ENCODE measurements around the gene SMAD6. TPM values are rescaled to one million over a fixed set of nuclear protein-coding genes. Genes with fewer than 3 reads are reported as not detected.

SMAD6 gene
- polyA plus RNA-seq, 1 of the 3 experiments (the other 2 are of a cell fraction), result 4.5 TPM

DNA sequence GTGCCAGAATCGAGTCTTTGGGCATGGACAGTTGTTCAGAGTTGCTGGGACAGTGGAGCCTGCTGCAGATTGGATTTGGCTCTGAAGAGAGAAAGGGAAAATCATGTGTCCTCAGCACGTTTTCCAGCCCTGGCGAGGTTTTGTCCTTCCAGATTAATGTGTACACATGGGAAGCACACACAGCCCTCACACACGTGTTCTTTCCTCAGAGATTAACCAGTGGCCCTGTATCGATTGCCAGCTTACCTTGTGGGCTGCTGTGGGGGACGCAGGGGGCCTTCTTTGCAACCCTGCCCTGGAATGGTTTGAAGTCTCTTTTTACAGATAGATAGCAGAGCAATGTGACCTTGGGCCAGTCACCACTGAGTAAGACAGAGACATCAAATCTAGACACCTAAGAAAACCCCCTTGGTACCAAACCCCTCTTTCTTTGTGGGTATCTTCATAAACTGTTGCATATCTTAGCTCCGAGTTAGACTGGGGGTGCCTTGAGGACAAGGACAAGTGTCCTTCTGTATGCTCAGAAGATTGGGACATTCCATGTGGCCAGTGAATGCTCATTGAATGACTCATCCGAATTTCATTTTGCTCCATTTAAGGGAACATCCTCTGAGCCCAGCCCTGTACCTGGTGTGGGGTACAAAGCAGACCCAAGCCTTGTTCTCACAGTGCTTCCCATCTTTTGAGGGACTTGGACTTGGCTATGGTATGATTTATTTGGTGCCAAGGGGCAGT, 48.0 kb downstream of the SMAD6 start:
- Histone ChIP-seq H3K36me3 (replicated peaks in 1 of 2; ENCODE audit: control insufficient read depth in 1 of 2, insufficient read depth in 2 of 2, low read length in 1 of 2) (peaks cover 0 to 19% of the 10 kb centered on the region in 2 experiments), H3K4me2 (no peak overlapping the region), H4K20me1 (ENCODE audit: insufficient read depth) (peaks cover 40% of the 10 kb centered on the region), H3K79me2 (ENCODE audit: insufficient read depth) (peaks cover 99% of the 10 kb centered on the region), H3K4me1 (ENCODE audit: control insufficient read depth in 1 of 2, insufficient read depth in 2 of 2, low read depth in 1 of 2, low read length in 1 of 2) (peaks cover 20 to 48% of the 10 kb centered on the region in 2 experiments), H3F3A (replicated peaks; ENCODE audit: insufficient read depth) (peaks cover 26% of the 10 kb centered on the region), H3K27ac (ENCODE audit: low read depth in 2 of 2, low read length in 1 of 2) (no peak overlapping the region), H3K4me3 (ENCODE audit: low read depth in 2 of 2, low read length in 1 of 2) (no peak overlapping the region), H3K9me2 (no peaks in the 10 kb centered on the region), H2AFZ (ENCODE audit: low read depth) (no peak overlapping the region), H3K9ac (no peak overlapping the region), H3K27me3 (ENCODE audit: insufficient read depth) (no peaks in the 10 kb centered on the region), H3K9me3 (0 out of 2 replicates have a peak, but pooled peaks cover 3% of the 10 kb centered on the region)
- WGBS (ENCODE audit: low lambda C conversion rate), result 91% methylated on average over 8 of the region's 8 CpGs
- ChIA-PET POLR2A (no interaction called here), CTCF (interaction anchor here (1.0 to 1.5 kb wide), 2 partner anchors 19 to 62 kb away, joined by 3 read pairs; no protein-coding TSS in a partner anchor)
- no peak for DNase-seq
- TF ChIP-seq NRF1 (IDR thresholded peaks at IDR 0.05; ENCODE audit: low read depth, low read length) (no peak), RAD21 (IDR thresholded peaks at IDR 0.05; ENCODE audit: low read length) (no peak), JUND (IDR thresholded peaks at IDR 0.05) (no peak), YY1 (IDR thresholded peaks at IDR 0.05; ENCODE audit: low read depth) (no peak), MXI1 (IDR thresholded peaks at IDR 0.05; ENCODE audit: low read depth, low read length) (no peak), FOSL2 (IDR thresholded peaks at IDR 0.05; ENCODE audit: borderline replicate concordance, low read depth) (peak; percentile 23; the same call in 1 of the 2 replicates)
- TF ChIP-seq, protein P1, sequence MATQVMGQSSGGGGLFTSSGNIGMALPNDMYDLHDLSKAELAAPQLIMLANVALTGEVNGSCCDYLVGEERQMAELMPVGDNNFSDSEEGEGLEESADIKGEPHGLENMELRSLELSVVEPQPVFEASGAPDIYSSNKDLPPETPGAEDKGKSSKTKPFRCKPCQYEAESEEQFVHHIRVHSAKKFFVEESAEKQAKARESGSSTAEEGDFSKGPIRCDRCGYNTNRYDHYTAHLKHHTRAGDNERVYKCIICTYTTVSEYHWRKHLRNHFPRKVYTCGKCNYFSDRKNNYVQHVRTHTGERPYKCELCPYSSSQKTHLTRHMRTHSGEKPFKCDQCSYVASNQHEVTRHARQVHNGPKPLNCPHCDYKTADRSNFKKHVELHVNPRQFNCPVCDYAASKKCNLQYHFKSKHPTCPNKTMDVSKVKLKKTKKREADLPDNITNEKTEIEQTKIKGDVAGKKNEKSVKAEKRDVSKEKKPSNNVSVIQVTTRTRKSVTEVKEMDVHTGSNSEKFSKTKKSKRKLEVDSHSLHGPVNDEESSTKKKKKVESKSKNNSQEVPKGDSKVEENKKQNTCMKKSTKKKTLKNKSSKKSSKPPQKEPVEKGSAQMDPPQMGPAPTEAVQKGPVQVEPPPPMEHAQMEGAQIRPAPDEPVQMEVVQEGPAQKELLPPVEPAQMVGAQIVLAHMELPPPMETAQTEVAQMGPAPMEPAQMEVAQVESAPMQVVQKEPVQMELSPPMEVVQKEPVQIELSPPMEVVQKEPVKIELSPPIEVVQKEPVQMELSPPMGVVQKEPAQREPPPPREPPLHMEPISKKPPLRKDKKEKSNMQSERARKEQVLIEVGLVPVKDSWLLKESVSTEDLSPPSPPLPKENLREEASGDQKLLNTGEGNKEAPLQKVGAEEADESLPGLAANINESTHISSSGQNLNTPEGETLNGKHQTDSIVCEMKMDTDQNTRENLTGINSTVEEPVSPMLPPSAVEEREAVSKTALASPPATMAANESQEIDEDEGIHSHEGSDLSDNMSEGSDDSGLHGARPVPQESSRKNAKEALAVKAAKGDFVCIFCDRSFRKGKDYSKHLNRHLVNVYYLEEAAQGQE (IDR thresholded peaks at IDR 0.05; ENCODE audit: low read depth, low read length), result no peak

DNA sequence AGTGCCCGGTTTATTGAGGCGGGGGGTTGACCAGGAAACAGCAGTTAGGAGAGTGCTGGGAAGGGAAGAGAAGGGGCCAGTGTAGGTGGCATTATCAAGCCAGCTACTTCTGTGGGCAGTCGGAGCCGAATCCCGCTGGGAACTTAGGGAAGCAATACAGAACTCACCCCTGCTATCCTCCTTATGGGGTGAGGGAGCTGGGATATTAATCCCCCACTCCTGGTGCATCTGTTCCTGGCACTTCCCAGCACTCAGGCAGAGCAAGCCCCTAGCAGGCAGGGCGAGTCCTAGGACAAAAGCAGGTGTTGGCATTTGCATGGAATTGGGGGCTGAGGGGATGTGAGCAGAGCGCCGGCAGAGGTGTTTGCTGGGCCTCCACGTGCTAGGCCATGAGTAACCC, 48.6 kb downstream of the SMAD6 start:
- no peaks in the 10 kb centered on the region for H3K9me2 ChIP-seq
- H4K20me1 ChIP-seq (ENCODE audit: insufficient read depth), result peaks cover 35% of the 10 kb centered on the region
- TF ChIP-seq EZH2phosphoT487 (IDR thresholded peaks at IDR 0.05; ENCODE audit: borderline replicate concordance, low read depth), result no peak
- TF ChIP-seq POLR2AphosphoS5 (IDR thresholded peaks at IDR 0.05; ENCODE audit: low read depth, low read length), result no peak
- TF ChIP-seq MXI1 (IDR thresholded peaks at IDR 0.05; ENCODE audit: low read depth, low read length), result no peak
- no peak for TF ChIP-seq JUND (IDR thresholded peaks at IDR 0.05)
- no peak for TF ChIP-seq GABPA (IDR thresholded peaks at IDR 0.05; ENCODE audit: low read depth)
- no peak for TF ChIP-seq EP300 (IDR thresholded peaks at IDR 0.05; ENCODE audit: borderline replicate concordance in 1 of 2, low read depth in 1 of 2, low read length in 1 of 2)
- no peak for TF ChIP-seq FOXM1 (IDR thresholded peaks at IDR 0.05; ENCODE audit: low read depth)
- TF ChIP-seq, protein P2, sequence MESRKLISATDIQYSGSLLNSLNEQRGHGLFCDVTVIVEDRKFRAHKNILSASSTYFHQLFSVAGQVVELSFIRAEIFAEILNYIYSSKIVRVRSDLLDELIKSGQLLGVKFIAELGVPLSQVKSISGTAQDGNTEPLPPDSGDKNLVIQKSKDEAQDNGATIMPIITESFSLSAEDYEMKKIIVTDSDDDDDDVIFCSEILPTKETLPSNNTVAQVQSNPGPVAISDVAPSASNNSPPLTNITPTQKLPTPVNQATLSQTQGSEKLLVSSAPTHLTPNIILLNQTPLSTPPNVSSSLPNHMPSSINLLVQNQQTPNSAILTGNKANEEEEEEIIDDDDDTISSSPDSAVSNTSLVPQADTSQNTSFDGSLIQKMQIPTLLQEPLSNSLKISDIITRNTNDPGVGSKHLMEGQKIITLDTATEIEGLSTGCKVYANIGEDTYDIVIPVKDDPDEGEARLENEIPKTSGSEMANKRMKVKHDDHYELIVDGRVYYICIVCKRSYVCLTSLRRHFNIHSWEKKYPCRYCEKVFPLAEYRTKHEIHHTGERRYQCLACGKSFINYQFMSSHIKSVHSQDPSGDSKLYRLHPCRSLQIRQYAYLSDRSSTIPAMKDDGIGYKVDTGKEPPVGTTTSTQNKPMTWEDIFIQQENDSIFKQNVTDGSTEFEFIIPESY (IDR thresholded peaks at IDR 0.05; ENCODE audit: borderline replicate concordance, low read depth), result no peak
- no peak for TF ChIP-seq NFIC (IDR thresholded peaks at IDR 0.05; ENCODE audit: borderline replicate concordance)
- no peak for TF ChIP-seq TCF12 (IDR thresholded peaks at IDR 0.05)
- TF ChIP-seq, protein P3, sequence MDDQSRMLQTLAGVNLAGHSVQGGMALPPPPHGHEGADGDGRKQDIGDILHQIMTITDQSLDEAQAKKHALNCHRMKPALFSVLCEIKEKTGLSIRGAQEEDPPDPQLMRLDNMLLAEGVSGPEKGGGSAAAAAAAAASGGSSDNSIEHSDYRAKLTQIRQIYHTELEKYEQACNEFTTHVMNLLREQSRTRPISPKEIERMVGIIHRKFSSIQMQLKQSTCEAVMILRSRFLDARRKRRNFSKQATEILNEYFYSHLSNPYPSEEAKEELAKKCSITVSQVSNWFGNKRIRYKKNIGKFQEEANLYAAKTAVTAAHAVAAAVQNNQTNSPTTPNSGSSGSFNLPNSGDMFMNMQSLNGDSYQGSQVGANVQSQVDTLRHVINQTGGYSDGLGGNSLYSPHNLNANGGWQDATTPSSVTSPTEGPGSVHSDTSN (IDR thresholded peaks at IDR 0.05), result no peak
- TF ChIP-seq, protein P4, sequence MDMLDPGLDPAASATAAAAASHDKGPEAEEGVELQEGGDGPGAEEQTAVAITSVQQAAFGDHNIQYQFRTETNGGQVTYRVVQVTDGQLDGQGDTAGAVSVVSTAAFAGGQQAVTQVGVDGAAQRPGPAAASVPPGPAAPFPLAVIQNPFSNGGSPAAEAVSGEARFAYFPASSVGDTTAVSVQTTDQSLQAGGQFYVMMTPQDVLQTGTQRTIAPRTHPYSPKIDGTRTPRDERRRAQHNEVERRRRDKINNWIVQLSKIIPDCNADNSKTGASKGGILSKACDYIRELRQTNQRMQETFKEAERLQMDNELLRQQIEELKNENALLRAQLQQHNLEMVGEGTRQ (IDR thresholded peaks at IDR 0.05; ENCODE audit: borderline replicate concordance, low read depth, low read length), result no peak
- TF ChIP-seq CHD2 (IDR thresholded peaks at IDR 0.05; ENCODE audit: low read length, partially characterized antibody), result no peak
- H2AFZ ChIP-seq (ENCODE audit: low read depth), result no peak overlapping the region
- H3K4me3 ChIP-seq (ENCODE audit: low read depth in 2 of 2, low read length in 1 of 2), result no peak overlapping the region
- CTCF ChIA-PET, result interaction anchor here (1.0 to 2.3 kb wide), 4 partner anchors 19 to 101 kb away, joined by 3 to 9 read pairs (median 5); no protein-coding TSS in a partner anchor
- H3K36me3 ChIP-seq (replicated peaks in 1 of 2; ENCODE audit: control insufficient read depth in 1 of 2, insufficient read depth in 2 of 2, low read length in 1 of 2), result peaks cover 0 to 22% of the 10 kb centered on the region in 2 experiments
- H3K79me2 ChIP-seq (ENCODE audit: insufficient read depth), result peaks cover 99% of the 10 kb centered on the region
- DNase-seq, result no peak
- H3K27me3 ChIP-seq (ENCODE audit: insufficient read depth), result no peaks in the 10 kb centered on the region
- H3K9ac ChIP-seq, result no peak overlapping the region
- peaks cover 20 to 47% of the 10 kb centered on the region in 2 experiments for H3K4me1 ChIP-seq (ENCODE audit: control insufficient read depth in 1 of 2, insufficient read depth in 2 of 2, low read depth in 1 of 2, low read length in 1 of 2)
- 0 out of 2 replicates have a peak, but pooled peaks cover 7% of the 10 kb centered on the region for H3K9me3 ChIP-seq
- H3F3A ChIP-seq (replicated peaks; ENCODE audit: insufficient read depth), result peaks cover 26% of the 10 kb centered on the region
- WGBS (ENCODE audit: low lambda C conversion rate), result 89% methylated on average over 9 of the region's 9 CpGs
- H3K27ac ChIP-seq (ENCODE audit: low read depth in 2 of 2, low read length in 1 of 2), result no peak overlapping the region
- no peak overlapping the region for H3K4me2 ChIP-seq
- POLR2A ChIA-PET, result no interaction called here

Measured in SK-N-SH (cell line).